HEK293T (cell line): ENCODE results near the gene SH2D4B.

Experiments
- CTCF ChIA-PET: fragments of 350-600 bp; formaldehyde crosslinking; extraction: SDS; loops from one replicate; lab custom pipeline; 2021; ENCODE audit warnings: antibody characterized with exemption, inconsistent platforms; lab: Yijun Ruan, JAX
- POLR2A ChIA-PET: fragments of 350-600 bp; formaldehyde crosslinking; extraction: SDS; loops from one replicate; lab custom pipeline; 2020; ENCODE audit warnings: antibody characterized with exemption, inconsistent platforms; lab: Yijun Ruan, JAX
- DNase-seq: peaks from one replicate; pipeline ENCODE4 v3.0.0; 2012; ENCODE audit warnings: mixed read lengths; ENCODE audit errors: extremely low spot score
- ARNT ChIP-seq: fragments of 450-650 bp; IDR thresholded peaks from 2 replicates; pipeline ENCODE4 v1.6.1; 2017; ENCODE audit warnings: mild to moderate bottlenecking
- BHLHE40 ChIP-seq: fragments of 450-650 bp; IDR thresholded peaks from 2 replicates; pipeline ENCODE4 v1.6.1; 2016; ENCODE audit warnings: mild to moderate bottlenecking, moderate library complexity, borderline replicate concordance
- CTBP1 ChIP-seq: fragments of 450-650 bp; IDR thresholded peaks from 2 replicates; pipeline ENCODE4 v1.6.1; 2016; ENCODE audit warnings: borderline replicate concordance
- ELF4 ChIP-seq: fragments of 450-650 bp; IDR thresholded peaks from 2 replicates; pipeline ENCODE4 v1.6.1; 2017; ENCODE audit warnings: antibody characterized with exemption
- FOXA1 ChIP-seq: fragments of 450-650 bp; IDR thresholded peaks from 2 replicates; pipeline ENCODE4 v1.6.1; 2016; ENCODE audit warnings: mild to moderate bottlenecking
- FOXK2 ChIP-seq: fragments of 450-650 bp; IDR thresholded peaks from 2 replicates; pipeline ENCODE4 v1.6.1; 2016; ENCODE audit warnings: mild to moderate bottlenecking
- FOXM1 ChIP-seq: fragments of 450-650 bp; IDR thresholded peaks from 2 replicates; pipeline ENCODE4 v1.6.1; 2017; ENCODE audit warnings: mild to moderate bottlenecking, borderline replicate concordance
- HDGF ChIP-seq: fragments of 450-650 bp; IDR thresholded peaks from 2 replicates; pipeline ENCODE4 v1.6.1; 2017; ENCODE audit warnings: antibody characterized with exemption, borderline replicate concordance
- L3MBTL2 ChIP-seq: fragments of 450-650 bp; conservative IDR thresholded peaks from 2 replicates; pipeline ENCODE4 v1.6.1; 2016; ENCODE audit warnings: mild to moderate bottlenecking
- LEF1 ChIP-seq: fragments of 450-650 bp; IDR thresholded peaks from 2 replicates; pipeline ENCODE4 v1.6.1; 2017; ENCODE audit warnings: mild to moderate bottlenecking, borderline replicate concordance
- NFRKB ChIP-seq: fragments of 450-650 bp; IDR thresholded peaks from 2 replicates; pipeline ENCODE4 v1.6.1; 2016; ENCODE audit warnings: mild to moderate bottlenecking, moderate library complexity
- PKNOX1 ChIP-seq: fragments of 450-650 bp; IDR thresholded peaks from 2 replicates; pipeline ENCODE4 v1.6.1; 2016
- SP1 ChIP-seq: fragments of 450-650 bp; IDR thresholded peaks from 2 replicates; pipeline ENCODE4 v1.6.1; 2017
- SUZ12 ChIP-seq: fragments of 450-650 bp; IDR thresholded peaks from 2 replicates; pipeline ENCODE4 v1.6.1; 2016; ENCODE audit warnings: mild to moderate bottlenecking
- TARDBP ChIP-seq: fragments of 450-650 bp; IDR thresholded peaks from 2 replicates; pipeline ENCODE4 v1.6.1; 2016
- ZNF384 ChIP-seq: fragments of 450-650 bp; IDR thresholded peaks from 2 replicates; pipeline ENCODE4 v1.6.1; 2016

Gene SH2D4B

GRCh38 chr10:80503584-80504157 is 34.0 kb upstream of the SH2D4B start:
- POLR2A ChIA-PET: no interaction called here

GRCh38 chr10:80504158-80504811 is 33.4 kb upstream of the SH2D4B start:
- CTCF ChIA-PET: interaction anchor here (0.8 to 2.7 kb wide), 6 partner anchors 51 to 126 kb away, joined by 4 to 47 read pairs (median 12); no protein-coding TSS in a partner anchor
- no peak for DNase-seq
- TF ChIP-seq ELF4 (no peak), PKNOX1 (no peak), ARNT (no peak), BHLHE40 (no peak), TARDBP (no peak), FOXM1 (no peak), HDGF (no peak), LEF1 (no peak), SUZ12 (no peak), SP1 (no peak), ZNF384 (no peak), CTBP1 (no peak), NFRKB (no peak)
- POLR2A ChIA-PET: no interaction called here

More at GRCh38 chr10:80503584-80504157, 34.0 kb upstream of the SH2D4B start:
- DNase-seq: no peak
- no peak for TF ChIP-seq CTBP1
- CTCF ChIA-PET: interaction anchor here (0.8 to 2.4 kb wide), 3 partner anchors 55 to 126 kb away, joined by 4 to 20 read pairs (median 7); no protein-coding TSS in a partner anchor

- ChIA-PET POLR2A (interaction anchor here (1.1 to 1.4 kb wide), 2 partner anchors 55 to 97 kb away, joined by 3 to 4 read pairs; partner anchors contain the start of gene PRXL2A), CTCF (interaction anchor here (0.6 to 2.7 kb wide), 15 partner anchors 8 to 127 kb away, joined by 3 to 47 read pairs (median 7); no protein-coding TSS in a partner anchor)
- TF ChIP-seq ZNF384 (no peak), ELF4 (no peak), LEF1 (no peak)
- DNase-seq: no peak
These were observed 32.7 kb upstream of the SH2D4B start for GRCh38 chr10:80504897-80505465.

GRCh38 chr10:80506189-80506575 is 31.5 kb upstream of the SH2D4B start:
- ChIA-PET CTCF (interaction anchor here (0.6 to 2.7 kb wide), 21 partner anchors 9 to 157 kb away, joined by 3 to 47 read pairs (median 5); no protein-coding TSS in a partner anchor), POLR2A (interaction anchor here (1.1 to 1.4 kb wide), 2 partner anchors 57 to 98 kb away, joined by 3 to 4 read pairs; partner anchors contain the start of gene PRXL2A)
- no peak for DNase-seq
- no peak for TF ChIP-seq HDGF
- TF ChIP-seq CTBP1: no peak
- no peak for TF ChIP-seq FOXK2
- TF ChIP-seq TARDBP: no peak
- TF ChIP-seq SUZ12: no peak
- TF ChIP-seq SP1: no peak
- no peak for TF ChIP-seq NFRKB
- TF ChIP-seq L3MBTL2: no peak
- no peak for TF ChIP-seq PKNOX1
- no peak for TF ChIP-seq ARNT
- TF ChIP-seq FOXM1: no peak

GRCh38 chr10:80506836-80507487 is 30.7 kb upstream of the SH2D4B start:
- ChIA-PET CTCF (interaction anchor here (2.1 to 2.7 kb wide), 2 partner anchors 10 to 63 kb away, joined by 11 to 47 read pairs; no protein-coding TSS in a partner anchor), POLR2A (no interaction called here)
- TF ChIP-seq PKNOX1 (no peak), FOXK2 (no peak), SUZ12 (no peak)
- DNase-seq: no peak

- ChIA-PET CTCF (interaction anchor here (1.4 kb wide), 1 partner anchor 65 kb away, joined by 4 read pairs; no protein-coding TSS in a partner anchor), POLR2A (no interaction called here)
- TF ChIP-seq ARNT (no peak), ZNF384 (no peak), LEF1 (no peak), HDGF (no peak), TARDBP (no peak), ELF4 (no peak), FOXA1 (no peak), FOXK2 (no peak), BHLHE40 (no peak), CTBP1 (no peak)
- DNase-seq: no peak
These were observed 28.6 kb upstream of the SH2D4B start for GRCh38 chr10:80509108-80509402.
